GM12864 (cell line): ENCODE results near the gene INSIG1.

ENCODE experiments used
- DNase-seq: peaks from one replicate; pipeline ENCODE4 v3.0.0-alpha.2; 2011; ENCODE audit warnings: low read depth
- H3K4me3 ChIP-seq: 2 replicates; pipeline ENCODE4 v1.5.1; 2011; ENCODE audit warnings: mild to moderate bottlenecking, low read depth, low read length, control low read depth
- CTCF ChIP-seq: IDR thresholded peaks from 2 replicates; pipeline ENCODE4 v1.5.1; 2011; ENCODE audit warnings: low read depth, mild to moderate bottlenecking, moderate library complexity, low read length, control low read depth, inconsistent platforms; ENCODE audit errors: missing control alignments

INSIG1 gene

GRCh38 chr7:155316427-155317113, 18.9 kb downstream of the INSIG1 start:
- DNase-seq: no peak
- H3K4me3 ChIP-seq: no peak overlapping the region
- no peak for TF ChIP-seq CTCF

GRCh38 chr7:155317114-155317434, 19.4 kb downstream of the INSIG1 start:
- TF ChIP-seq CTCF: no peak

GRCh38 chr7:155318245-155318644, 20.6 kb downstream of the INSIG1 start:
- no peak for DNase-seq
- no peak overlapping the region for H3K4me3 ChIP-seq
- no peak for TF ChIP-seq CTCF

More at GRCh38 chr7:155317114-155317434, 19.4 kb downstream of the INSIG1 start:
- DNase-seq: no peak
- H3K4me3 ChIP-seq: no peak overlapping the region

GRCh38 chr7:155322530-155322929, 24.9 kb downstream of the INSIG1 start:
- no peak for DNase-seq
- no peak for TF ChIP-seq CTCF
- H3K4me3 ChIP-seq: no peak overlapping the region

GRCh38 chr7:155323001-155323638, 25.4 kb downstream of the INSIG1 start:
- no peak for DNase-seq
- TF ChIP-seq CTCF: no peak
- no peak overlapping the region for H3K4me3 ChIP-seq

- no peak overlapping the region for H3K4me3 ChIP-seq
- TF ChIP-seq CTCF: no peak
- no peak for DNase-seq
These were observed 26.6 kb downstream of the INSIG1 start for GRCh38 chr7:155324012-155324917.
